Neutrophil (primary cell): ENCODE data around the gene BIK.
"Not testable (repeated sequence)": the region's sequence is repeated elsewhere in the genome, so short reads cannot be mapped to it uniquely, and the experiment has no call there.

Source experiments
- H3K27ac ChIP-seq: fragments of 200-600 bp; sonication (generic); 2 replicates; pipeline ENCODE4 v1.5.1; 2016; ENCODE audit warnings: mild to moderate bottlenecking, moderate library complexity
- H3K27me3 ChIP-seq: fragments of 200-600 bp; sonication (generic); 2 replicates; pipeline ENCODE4 v1.6.0; 2016; ENCODE audit warnings: mild to moderate bottlenecking
- H3K36me3 ChIP-seq: fragments of 200-600 bp; sonication (generic); 2 replicates; pipeline ENCODE4 v1.5.1; 2017
- H3K4me1 ChIP-seq, 2 experiments: fragments of 200-600 bp in 1 of 2; sonication (generic) in 1 of 2; 1 replicate in 1 of 2; 2 replicates in 1 of 2; pipeline versions ENCODE4 v1.5.1 to v1.6.1; 2013 to 2016; ENCODE audit warnings: low read depth in 1 of 2, low read length in 1 of 2, mild to moderate bottlenecking in 1 of 2, moderate library complexity in 1 of 2; ENCODE audit not compliant: control insufficient read depth in 1 of 2, insufficient read depth in 1 of 2
- H3K4me3 ChIP-seq, 2 experiments: fragments of 200-600 bp in 1 of 2; sonication (generic) in 1 of 2; 1 replicate in 1 of 2; 2 replicates in 1 of 2; pipeline ENCODE4 v1.5.1; 2013 to 2016; ENCODE audit warnings: low read depth in 1 of 2, low read length in 1 of 2, mild to moderate bottlenecking in 1 of 2, moderate library complexity in 1 of 2
- H3K9me3 ChIP-seq: fragments of 200-600 bp; sonication (generic); 2 replicates; pipeline ENCODE4 v1.5.1; 2016
- TF ChIP-seq, protein P1 (sequence below): fragments of 200-600 bp; sonication (generic); IDR thresholded peaks from 2 replicates; pipeline ENCODE4 v1.5.1; 2016; ENCODE audit warnings: antibody characterized with exemption

Gene BIK

GRCh38 chr22:43142880-43143562 lies 32.5 kb downstream of the BIK start, which contains the start of gene MCAT:
MCAT (minus strand) TSS chr22:43143398; CDS start chr22:43143348, 50 bp downstream.
- Histone ChIP-seq H3K4me3 (peak within 1 kb of the TSS; percentile 83 to 91), H3K4me1 (peaks cover 59 to 62% of the 10 kb centered on the region in 2 experiments), H3K36me3 (no peaks in the 10 kb centered on the region), H3K27me3 (no peaks in the 10 kb centered on the region), H3K9me3 (no peaks in the 10 kb centered on the region), H3K27ac (peak within 1 kb of the TSS; percentile 91)
- TF ChIP-seq, protein P1, sequence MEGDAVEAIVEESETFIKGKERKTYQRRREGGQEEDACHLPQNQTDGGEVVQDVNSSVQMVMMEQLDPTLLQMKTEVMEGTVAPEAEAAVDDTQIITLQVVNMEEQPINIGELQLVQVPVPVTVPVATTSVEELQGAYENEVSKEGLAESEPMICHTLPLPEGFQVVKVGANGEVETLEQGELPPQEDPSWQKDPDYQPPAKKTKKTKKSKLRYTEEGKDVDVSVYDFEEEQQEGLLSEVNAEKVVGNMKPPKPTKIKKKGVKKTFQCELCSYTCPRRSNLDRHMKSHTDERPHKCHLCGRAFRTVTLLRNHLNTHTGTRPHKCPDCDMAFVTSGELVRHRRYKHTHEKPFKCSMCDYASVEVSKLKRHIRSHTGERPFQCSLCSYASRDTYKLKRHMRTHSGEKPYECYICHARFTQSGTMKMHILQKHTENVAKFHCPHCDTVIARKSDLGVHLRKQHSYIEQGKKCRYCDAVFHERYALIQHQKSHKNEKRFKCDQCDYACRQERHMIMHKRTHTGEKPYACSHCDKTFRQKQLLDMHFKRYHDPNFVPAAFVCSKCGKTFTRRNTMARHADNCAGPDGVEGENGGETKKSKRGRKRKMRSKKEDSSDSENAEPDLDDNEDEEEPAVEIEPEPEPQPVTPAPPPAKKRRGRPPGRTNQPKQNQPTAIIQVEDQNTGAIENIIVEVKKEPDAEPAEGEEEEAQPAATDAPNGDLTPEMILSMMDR, result peak; percentile 42

- no peaks in the 10 kb centered on the region for H3K9me3 ChIP-seq
- peak overlapping the region; percentile 91 for H3K27ac ChIP-seq
- TF ChIP-seq, protein P1, result no peak
- H3K4me3 ChIP-seq, result no peak overlapping the region
- H3K4me1 ChIP-seq, result peaks cover 75 to 76% of the 10 kb centered on the region in 2 experiments
- no peaks in the 10 kb centered on the region for H3K36me3 ChIP-seq
- H3K27me3 ChIP-seq, result no peaks in the 10 kb centered on the region
Measured at GRCh38 chr22:43144949-43145348, 34.4 kb downstream of the BIK start.

GRCh38 chr22:43145371-43145770 lies 34.8 kb downstream of the BIK start:
- H3K4me3 ChIP-seq, result peak overlapping the region in 1 of 2 experiments; percentile 50
- not testable (repeated sequence) for H3K27me3 ChIP-seq, H3K9me3 ChIP-seq, H3K36me3 ChIP-seq
- peaks cover 78 to 80% of the 10 kb centered on the region in 2 experiments for H3K4me1 ChIP-seq
- peak overlapping the region; percentile 91 for H3K27ac ChIP-seq

DNA sequence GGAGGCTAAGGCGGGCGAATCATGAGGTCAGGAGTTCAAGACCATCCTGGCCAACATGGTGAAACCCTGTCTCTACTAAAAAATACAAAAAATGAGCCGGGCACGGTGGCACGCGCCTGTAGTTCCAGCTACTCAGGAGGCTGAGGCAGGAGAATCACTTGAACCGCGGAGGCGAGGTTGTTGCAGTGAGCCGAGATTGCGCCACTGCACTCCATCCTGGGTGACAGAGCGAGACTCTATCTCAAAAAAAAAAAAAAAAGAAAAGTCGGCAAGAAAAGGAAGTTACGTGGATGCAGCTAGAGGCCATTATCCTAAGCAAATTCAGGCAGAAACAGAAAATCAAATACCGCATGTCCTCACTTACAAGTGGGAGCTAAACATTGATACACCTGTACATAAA lies 35.8 kb downstream of the BIK start:
- H3K27me3 ChIP-seq, H3K36me3 ChIP-seq, H3K9me3 ChIP-seq: not testable (repeated sequence)
- peak overlapping the region; percentile 91 for H3K27ac ChIP-seq
- H3K4me3 ChIP-seq, result peak overlapping the region; percentile 50 to 53
- H3K4me1 ChIP-seq, result peaks cover 87 to 88% of the 10 kb centered on the region in 2 experiments

DNA sequence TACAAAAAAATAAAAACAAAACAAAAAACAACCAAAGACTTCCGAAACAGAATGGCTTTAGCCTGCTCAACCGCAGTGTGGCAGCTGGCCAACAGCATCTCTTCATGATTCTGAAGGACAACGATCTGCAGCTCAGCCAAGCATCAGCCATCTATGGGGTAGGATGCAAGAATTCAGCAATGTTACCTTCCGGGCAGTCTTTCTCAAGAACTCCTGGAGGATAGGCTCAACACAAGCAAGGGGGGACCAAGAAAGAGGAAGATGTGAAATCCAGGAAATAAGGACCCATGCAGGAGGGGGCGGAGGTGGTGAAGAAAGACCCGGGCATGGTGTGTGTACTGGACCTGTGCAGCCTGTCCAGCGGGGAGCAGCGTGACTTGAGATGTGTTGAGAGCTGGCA lies 37.3 kb downstream of the BIK start:
- TF ChIP-seq, protein P1, result no peak
- Histone ChIP-seq H3K27ac (peak overlapping the region; percentile 91), H3K4me1 (peaks cover 82 to 90% of the 10 kb centered on the region in 2 experiments), H3K27me3 (no peaks in the 10 kb centered on the region), H3K4me3 (peak overlapping the region; percentile 50 to 53), H3K9me3 (no peaks in the 10 kb centered on the region), H3K36me3 (no peaks in the 10 kb centered on the region)

GRCh38 chr22:43148581-43148980 lies 38.0 kb downstream of the BIK start:
- no peaks in the 10 kb centered on the region for H3K9me3 ChIP-seq
- peak overlapping the region; percentile 91 for H3K27ac ChIP-seq
- TF ChIP-seq, protein P1, result no peak
- H3K27me3 ChIP-seq, result no peaks in the 10 kb centered on the region
- peaks cover 75 to 92% of the 10 kb centered on the region in 2 experiments for H3K4me1 ChIP-seq
- peak overlapping the region; percentile 22 to 50 for H3K4me3 ChIP-seq
- no peaks in the 10 kb centered on the region for H3K36me3 ChIP-seq
